Epithelial cell of prostate (primary cell): ENCODE measurements around the gene SH3PXD2B.

ENCODE experiments used
- DNase-seq: peaks from one replicate; pipeline ENCODE4 v3.0.0-alpha.2; 2011; ENCODE audit warnings: low read depth, low spot score
- H3K27ac ChIP-seq: fragments of 450-650 bp; 2 replicates; pipeline ENCODE4 v1.5.1; 2017; ENCODE audit warnings: mild to moderate bottlenecking

SH3PXD2B gene

DNA sequence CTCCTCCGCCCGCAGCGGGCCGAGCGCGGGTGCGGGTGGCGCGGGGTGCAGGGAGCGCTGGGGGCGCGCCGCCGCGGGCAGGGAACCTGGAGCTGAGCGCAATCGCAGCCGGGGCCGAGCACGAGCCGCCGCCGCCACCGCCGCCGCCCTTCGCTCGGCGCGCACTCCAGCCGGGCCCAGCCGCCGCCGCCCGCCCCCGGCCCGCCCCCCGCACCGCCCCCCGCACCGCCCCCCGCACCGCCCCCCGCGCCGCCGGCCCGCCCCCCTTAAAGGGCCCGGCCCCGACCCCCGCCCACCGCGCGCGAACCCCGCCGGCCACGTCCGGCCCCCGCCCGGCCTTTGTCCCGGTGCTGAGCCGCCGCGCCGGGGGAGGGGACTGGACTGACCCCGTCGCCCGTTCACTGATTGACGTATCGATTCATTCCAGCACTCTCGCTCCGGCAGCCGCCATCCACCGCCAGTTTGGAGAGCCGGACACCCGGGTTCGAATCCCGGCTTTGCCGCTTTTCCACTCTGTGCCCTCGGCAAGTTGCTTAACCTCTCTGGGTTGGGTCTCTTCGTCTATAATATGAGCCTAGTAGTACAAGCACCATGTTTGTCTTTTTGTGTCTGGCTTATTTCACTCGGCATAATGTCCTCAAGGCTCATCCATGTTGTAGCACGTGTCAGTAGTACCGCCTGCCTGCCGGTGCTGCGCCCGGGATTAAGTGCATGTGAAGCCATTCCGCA lies at the start of gene SH3PXD2B:
SH3PXD2B (minus strand) TSS at position 168 of the 729 bp plus-strand sequence. CDS start 173 bp downstream, outside the sequence.
- peak within 1 kb of the TSS; percentile 80 for H3K27ac ChIP-seq
- DNase-seq = no peak

DNA sequence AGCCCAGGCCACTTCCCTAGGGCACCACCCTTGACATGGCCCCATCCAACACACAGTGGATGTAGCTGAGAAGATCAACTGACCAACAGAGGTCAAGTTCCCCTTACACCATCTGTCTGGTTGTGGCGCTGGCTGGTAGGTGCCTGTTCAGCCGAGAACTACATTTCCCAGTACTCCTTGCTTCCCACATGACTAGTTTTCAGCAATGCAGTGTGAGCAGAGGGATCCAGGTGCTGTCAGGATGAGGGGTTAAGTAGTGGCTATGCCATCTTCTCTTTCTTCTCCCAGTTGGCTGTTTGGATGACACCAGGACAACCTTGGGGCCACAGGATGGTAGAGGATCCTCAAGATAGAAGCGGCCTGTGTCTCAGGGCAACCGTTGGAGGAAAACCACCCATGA lies 48.6 kb upstream of the SH3PXD2B start:
- DNase-seq = no peak

DNA sequence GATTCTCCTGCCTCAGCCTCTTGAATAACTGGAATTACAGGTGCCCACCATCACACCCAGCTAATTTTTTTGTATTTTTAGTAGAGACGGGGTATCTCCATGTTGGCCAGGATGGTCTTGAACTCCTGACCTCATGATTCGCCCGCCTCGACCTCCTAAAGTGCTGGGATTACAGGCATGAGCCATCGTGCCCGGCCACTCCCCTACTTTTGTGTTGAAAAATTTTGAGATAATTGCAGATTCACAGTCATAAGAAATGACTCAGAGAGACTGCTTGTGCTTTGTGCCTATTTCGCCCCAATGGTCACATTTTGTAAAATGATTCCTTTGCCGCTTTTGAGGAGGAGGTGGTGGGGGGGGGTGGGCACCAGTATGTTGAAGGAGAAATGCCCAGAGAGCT lies 48.1 kb upstream of the SH3PXD2B start:
- no peak overlapping the region for H3K27ac ChIP-seq
- DNase-seq = no peak

More for the DNA sequence above, 48.6 kb upstream of the SH3PXD2B start:
- H3K27ac ChIP-seq = no peak overlapping the region

DNA sequence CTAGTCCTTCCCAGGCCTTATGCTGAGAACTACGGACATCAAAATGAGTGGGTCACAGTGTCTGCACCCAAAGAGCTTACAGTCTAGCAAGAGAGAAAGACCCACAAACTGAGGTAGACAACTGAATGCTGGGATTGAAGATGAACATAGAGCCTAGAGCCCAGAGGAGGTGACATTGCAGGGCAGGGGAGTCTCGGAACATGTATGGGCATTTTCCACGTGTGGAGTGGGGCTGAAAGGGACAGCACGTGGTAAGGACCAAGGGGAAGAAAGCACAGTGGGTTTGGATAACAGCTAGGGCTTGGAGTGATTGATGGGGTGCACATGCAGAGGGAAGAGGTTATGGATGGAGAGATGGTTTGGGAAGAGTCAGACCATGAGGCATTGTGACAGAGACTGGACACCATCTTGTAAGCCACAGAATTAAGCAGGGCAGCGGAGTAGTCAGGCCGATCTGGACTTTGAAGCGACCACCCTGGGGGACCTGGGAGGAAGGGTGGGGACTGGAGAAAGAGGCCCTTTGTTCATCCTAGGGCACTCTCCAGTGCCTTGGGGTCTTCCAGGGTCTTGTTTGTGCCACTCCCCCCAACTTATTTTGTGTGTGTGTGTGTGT lies 47.5 kb upstream of the SH3PXD2B start:
- no peak overlapping the region for H3K27ac ChIP-seq
- DNase-seq = no peak

DNA sequence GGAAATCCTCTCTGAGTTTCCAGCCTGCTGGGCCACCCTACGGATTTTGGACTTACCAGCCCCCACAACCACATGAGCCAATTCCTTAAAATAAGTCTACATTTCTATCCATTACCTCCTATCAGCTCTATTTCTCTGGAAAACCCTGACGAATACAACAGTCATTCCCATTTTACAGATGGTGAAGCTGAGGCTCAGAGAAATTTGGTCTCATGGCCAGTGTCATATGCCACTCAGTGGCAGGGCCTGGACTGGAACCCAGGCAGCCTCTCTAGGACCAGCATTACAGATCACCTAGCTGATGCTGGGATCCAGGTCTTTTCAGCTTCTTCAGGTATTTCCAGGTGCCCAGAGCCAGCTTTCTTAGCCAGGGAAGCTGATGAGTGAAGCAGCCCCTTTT lies 45.0 kb upstream of the SH3PXD2B start:
- DNase-seq = no peak
- no peak overlapping the region for H3K27ac ChIP-seq

DNA sequence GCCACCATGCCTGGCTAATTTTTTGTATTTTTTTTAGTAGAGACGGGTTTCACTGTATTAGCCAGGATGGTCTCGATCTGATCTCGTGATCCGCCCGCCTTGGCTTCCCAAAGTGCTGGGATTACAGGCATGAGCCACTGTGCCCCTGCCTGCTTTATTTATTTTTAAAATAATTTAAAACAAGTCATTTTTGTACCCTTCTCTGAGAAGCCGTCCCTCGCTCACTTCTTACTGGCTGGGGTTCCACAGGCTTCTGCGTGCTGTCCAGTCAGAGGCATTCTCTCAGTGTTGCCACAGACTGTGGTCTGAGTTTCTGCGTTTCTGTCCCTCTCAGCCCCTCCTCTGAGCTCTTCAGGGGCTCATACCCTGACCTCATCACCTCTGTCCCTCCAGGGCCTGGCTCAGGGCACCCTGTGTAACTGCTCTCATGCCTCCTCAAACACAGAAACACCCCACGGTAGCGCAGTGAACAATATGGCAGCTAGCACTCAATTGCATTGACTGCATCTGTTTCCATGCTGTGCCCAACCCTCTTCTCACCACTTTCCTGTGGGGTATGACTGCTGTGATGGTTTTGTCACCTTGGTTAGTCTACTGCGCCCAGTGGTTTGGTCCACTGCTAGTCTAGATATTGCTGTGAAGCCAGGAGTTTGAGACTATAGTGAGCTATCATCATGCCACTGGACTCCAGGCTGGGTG lies 44.3 kb upstream of the SH3PXD2B start:
- DNase-seq = no peak
- no peak overlapping the region for H3K27ac ChIP-seq

DNA sequence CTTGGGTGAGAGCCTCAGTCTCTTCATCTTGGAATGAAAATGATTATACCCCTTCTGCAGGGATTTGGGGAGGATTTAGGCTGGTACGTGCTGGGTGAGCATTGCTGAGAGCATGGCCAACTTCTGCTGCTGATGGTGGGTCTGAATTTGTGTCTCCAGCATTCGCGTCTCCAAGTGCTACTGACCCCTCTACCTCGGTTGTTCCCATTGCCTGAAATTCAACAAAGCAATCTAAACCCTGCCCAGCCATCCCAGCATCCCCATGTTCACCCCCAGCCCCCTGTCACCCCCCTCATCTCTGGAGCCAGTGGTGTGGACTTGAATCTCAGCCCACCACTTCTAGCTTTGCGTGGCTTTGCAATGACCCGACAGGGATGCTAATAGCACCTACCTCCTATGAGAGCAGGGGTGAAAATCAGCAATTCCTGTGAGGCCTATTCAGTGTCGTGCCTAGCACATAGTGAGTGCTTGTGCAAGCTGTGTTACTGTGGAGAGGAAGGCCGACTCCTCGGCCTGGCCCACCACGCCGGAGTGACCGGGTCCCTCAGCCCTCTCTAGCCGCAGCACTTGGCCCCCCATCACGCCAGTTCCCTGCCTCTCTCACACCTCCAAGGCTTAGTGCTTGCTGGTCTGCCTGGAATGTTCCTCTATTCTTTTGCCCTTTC lies 43.4 kb upstream of the SH3PXD2B start:
- no peak overlapping the region for H3K27ac ChIP-seq
- DNase-seq = no peak

DNA sequence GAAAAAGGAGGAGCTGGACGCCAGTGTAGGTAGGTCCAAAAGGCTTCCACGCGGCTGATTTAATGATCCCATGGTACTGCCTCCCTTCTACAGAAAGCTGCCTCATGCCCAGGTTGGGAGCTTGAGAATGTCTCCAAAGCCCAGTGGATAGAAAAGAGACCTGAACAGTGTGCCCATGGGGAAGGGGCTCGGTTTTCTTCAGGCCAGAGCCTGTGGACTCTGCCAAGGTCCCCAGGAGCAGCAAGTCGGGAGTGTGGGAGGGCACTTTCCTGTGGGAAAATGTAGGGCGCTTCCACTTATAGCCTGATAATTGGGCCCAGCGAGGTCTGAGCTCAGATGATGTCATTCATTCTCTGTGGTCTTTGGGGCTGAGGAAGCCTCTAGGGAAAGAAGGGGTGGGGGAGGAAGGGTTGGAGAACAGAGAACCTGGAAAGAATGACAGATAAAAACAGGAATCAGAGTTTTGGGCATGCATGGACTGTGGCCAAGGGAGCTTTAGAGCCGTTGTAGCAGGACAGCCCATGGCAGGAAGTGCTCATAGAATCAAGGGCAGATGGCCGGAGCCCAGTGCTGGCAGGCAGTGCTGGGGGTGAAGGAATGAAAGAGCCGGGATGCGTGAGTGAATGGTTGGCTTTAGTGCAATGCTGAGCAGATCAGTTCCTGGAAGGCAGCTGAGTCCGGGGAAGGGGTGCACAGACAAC lies 42.5 kb upstream of the SH3PXD2B start:
- no peak for DNase-seq
- no peak overlapping the region for H3K27ac ChIP-seq

DNA sequence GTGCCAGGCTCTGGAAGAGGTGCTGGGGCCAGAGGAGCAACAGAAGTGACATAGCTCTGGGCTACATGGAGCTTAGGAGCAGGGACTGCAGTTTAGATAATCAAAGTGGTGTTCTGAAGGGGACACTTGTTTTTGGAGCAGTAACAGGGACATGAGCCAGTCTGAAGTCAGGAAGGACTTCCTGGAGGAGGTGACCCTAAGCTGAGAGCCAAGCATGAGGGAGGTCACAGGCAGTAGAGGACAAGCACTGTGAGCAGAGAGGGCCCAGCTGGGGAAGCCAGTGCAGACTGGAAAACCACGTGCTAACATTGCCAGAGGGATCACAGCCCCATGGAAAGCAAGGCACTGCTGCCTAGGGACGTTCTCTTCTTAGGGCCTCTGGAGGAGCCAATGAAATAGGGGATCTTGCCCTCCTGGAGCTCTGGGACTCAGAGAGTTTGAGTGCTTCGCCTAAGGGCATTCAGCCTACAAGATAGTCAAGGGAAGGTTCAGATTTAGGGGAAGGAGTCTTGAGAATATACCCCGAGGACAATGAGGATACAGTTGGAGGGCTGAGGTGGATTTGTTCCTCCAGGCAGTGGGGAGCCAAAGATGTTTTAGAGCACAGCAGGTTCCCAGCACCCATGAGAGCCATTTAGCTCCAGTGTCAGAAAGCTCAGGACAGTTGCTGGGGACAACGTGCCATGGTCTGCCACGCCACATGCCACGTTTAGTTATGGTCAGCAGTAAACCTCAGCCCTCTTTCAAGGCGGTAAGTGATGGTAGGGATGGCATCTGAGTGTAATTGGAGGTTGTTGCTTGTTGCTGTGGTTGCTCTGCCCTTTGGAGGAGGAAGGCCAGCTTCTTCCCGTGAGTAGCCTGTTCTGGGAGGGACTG lies 40.5 kb upstream of the SH3PXD2B start:
- no peak for DNase-seq

DNA sequence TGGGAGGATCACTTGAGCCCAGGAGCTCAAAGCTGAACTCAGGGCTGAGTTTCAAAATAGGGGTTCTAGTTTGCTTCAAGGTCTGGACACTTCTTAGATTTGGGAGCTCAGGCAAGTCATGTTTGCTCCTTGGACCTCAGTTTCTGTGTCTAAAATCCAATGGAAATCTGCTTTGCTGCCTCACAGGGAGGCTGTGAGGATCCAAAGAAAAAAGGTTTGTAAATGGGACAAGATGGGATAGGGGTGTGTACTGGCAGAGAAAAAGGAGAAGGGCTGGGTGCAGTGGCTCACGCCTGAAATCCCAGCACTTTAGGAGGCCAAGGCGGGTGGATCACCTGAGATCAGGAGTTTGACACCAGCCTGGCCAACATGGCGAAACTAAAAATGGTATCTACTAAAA lies 39.6 kb upstream of the SH3PXD2B start:
- no peak for DNase-seq
- no peak overlapping the region for H3K27ac ChIP-seq

More for the DNA sequence above, 40.5 kb upstream of the SH3PXD2B start:
- H3K27ac ChIP-seq = no peak overlapping the region

DNA sequence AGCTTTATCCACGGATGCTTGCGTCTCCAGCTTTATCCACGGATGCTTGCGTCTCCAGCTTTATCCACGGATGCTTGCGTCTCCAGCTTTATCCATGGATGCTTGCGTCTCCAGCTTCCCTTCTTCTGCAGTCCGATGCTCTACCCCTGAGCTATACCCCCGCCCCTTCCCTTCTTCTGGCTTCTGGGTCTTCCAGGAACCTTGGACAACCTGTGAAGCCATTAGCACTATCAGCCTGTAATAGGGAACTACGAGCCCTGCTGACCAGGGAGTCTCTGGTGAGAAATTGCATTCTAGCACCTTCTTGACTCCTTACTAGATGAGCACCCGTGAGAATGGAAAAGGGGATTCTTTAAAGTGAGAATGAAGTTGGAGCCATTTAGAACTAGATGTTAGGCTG lies 39.1 kb upstream of the SH3PXD2B start:
- no peak for DNase-seq
- H3K27ac ChIP-seq = no peak overlapping the region

DNA sequence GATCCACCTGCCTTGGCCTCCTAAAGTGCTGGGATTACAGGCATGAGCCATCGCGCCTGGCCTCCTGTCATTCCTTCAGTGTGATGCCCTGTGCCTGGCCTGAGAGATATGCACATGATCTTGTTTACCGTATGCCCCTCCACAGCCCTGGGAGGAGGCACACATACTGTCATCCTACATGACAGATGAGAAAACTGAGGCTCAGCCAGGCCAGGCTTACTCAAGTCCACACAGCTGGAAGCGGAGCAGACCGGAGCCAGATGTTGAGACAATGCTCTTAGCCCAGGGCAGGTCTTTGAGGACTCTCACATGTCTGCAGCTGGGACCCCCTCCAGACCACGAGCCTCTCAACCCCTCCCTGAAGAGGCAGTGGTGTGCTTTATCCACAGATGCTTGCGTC lies 38.7 kb upstream of the SH3PXD2B start:
- DNase-seq = no peak

DNA sequence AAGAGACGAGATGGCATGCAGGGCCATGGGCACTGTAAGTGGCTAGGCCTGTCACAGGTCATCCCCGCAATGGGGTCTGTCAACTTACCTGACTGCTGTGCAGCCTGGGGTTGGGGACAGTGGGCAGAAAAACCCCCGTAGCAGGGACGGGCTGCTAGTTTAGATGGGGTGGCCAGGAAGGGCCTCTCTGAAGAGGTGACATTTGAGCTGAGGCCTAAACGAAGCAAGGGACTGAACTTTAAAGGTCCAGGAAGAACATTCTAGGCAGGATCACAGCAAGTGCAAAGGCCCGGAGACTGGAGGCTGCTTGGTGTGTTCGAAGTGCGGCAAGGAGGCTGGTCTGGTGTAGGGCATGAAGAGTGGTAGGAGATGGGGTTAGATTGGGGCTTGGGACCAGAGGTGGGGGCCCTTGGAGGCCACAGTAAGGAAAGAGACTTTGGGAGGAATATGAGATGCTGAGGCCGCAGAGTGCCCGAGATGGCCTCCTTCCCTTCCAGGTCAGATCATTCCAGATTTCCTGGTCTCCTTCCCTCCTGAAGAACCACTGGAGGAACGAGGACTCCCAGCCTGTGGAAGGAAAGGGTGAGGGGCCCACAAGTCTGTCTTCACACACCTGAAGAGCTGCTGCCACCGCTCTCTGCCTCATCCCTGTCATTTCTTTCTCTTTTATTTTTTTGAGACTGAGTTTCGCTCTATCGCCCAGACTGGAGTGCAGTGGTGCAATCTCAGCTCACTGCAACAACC lies 37.9 kb upstream of the SH3PXD2B start:
- no peak for DNase-seq
- no peak overlapping the region for H3K27ac ChIP-seq

More for the DNA sequence above, 38.7 kb upstream of the SH3PXD2B start:
- H3K27ac ChIP-seq = no peak overlapping the region

DNA sequence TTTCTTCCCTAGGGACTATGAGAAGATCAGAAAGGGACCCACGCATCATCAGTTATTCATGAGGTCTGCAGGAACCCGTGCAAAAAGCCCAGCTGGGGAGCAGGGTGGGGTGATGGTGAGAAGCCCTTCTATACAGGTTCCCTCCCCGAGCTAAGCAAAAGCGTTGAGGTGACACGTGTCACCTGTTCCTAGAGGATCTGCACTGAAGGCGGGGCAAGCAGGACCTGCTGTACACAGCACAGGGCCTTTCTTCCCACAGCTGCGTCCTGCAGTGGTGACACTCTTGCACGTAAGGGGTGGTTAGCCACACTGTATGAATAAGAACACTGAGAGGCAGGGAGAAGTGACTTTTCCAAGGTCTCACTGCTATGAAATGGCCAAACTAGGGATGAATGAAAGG lies 37.2 kb upstream of the SH3PXD2B start:
- no peak for DNase-seq

DNA sequence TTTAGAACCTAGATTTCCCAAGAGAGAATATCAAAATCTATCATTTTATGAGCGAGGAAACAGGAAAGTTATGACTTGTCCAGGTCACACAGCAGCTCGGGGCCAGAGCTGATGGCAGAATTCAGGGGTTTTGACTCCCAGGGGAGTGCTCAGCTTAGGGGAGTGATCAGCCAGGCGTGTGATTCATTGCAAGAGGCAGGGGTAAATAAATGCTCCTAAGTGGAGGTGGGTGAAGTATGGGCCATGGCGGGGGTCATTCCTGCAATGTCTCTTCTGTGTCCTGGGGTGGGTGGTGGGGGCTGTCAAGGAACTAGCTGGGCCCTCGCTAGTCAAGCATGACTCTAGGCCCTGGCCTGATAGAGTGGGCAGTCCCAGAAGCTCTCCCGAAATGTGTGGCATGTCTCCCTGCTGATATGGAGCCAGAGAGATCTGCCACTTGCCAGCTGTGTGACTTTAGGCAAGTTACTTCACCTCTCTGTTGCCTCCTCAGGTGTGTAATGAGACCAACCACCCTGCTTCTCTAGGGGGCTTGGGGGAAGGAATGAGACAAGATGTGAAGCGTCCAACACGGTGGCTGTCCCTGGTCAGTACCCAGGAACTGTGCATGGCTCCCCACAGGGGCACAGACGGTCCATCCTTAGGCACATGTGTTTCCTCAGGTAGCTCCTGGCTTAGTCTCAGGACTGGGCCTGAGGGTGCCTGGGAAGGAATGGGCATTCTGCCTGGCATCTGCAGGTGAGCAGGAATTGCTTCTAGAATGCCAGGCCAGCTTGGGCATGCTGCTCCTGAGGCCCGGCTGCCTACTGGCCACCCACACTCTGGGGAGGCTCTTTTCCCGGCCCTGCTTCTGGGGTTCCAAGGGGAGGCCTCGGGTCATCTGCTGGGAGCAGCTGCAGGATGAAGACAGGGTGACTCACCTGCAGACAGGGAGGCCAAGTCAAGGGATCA lies 36.5 kb upstream of the SH3PXD2B start:
- H3K27ac ChIP-seq = no peak overlapping the region
- no peak for DNase-seq

More for the DNA sequence above, 37.2 kb upstream of the SH3PXD2B start:
- no peak overlapping the region for H3K27ac ChIP-seq

DNA sequence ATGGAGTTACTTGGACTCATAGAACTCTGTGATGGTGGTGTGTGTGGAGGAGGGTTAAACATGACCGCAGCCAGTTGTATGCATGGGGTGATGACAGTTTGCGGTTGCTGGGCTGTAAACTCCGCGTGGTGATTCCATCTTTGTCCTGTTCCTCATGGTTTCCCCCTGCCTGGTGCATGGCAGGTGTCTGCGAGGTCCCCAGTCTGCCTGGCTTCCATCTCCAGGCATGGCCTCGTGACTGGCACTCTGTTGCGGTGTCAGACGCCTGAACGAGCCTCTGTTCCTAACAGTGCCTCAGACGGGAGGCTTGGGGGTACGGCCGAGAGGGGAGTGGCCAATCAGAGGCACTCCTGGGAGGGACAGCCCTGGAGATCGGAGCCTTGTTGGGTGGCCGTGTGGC lies 33.9 kb upstream of the SH3PXD2B start:
- H3K27ac ChIP-seq = no peak overlapping the region
- DNase-seq = no peak

DNA sequence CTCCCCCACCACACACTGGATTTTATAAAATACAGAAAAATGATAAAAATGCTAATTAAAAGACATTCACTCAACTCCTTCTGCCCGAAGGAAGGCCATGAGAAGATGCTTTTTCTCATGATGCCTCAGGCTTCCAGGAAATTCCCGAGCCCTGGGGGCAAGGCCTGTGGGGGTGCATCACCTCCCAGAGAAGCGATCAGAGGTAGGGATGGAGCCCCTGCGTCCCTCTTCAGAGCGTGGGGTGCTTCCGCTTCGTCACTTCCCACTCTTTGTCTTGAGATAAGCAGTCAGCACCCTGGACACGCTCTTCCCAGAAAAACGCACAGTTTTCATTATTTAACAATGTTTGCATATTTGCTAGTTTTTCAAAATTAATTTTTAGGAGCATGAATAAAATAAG lies 33.3 kb upstream of the SH3PXD2B start:
- H3K27ac ChIP-seq = no peak overlapping the region
- DNase-seq = no peak

DNA sequence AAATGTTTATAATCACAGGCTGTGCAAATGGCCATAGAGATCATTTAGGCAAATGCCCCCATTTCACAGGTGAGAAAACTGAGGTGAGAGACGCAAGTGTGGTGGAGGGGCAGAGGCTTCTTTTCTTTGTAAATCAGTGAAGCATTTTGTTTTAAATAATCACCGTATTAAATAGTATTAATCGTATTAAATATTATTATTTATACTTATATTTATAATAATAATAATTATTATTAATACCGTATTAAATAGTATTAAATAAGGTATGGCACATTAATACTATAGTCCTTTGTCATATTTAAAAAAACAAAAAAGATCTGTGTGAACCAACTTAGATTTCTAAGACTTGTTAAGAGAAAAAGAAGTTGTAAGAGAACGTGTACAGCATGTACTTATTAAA lies 32.6 kb upstream of the SH3PXD2B start:
- DNase-seq = no peak
- H3K27ac ChIP-seq = no peak overlapping the region
